ENCODE data around the gene YPEL4.

- TF ChIP-seq CTCF (IDR thresholded peaks at IDR 0.05; ENCODE audit: borderline replicate concordance, extremely low read depth, low read length, poor library complexity, severe bottlenecking) (no peak), EZH2 (IDR thresholded peaks at IDR 0.05; ENCODE audit: borderline replicate concordance, low read depth, low read length, severe bottlenecking) (no peak)
These were observed 53.3 kb downstream of the YPEL4 start for GRCh38 chr11:57596266-57596885.
